Right lobe of liver (tissue), 6 donors: ENCODE results near the gene ALDOA. TPM values are rescaled to one million over a fixed set of nuclear protein-coding genes. Genes with fewer than 3 reads are reported as not detected.

ENCODE experiments used
- ATAC-seq, 4 donors: fragments of 200-7000 bp; cut with Tn5 transposase; one replicate each; pipeline ENCODE4 v1.9.1; 2020; ENCODE audit warnings: mild to moderate bottlenecking in 4 of 4, moderate library complexity in 4 of 4
- DNase-seq, 3 donors: peaks; one replicate each; pipeline ENCODE4 v3.0.0-alpha.2; 2020
- H3K27ac ChIP-seq, 3 donors: fragments of 200-600 bp; one replicate each; pipeline ENCODE4 v1.8.0; 2022
- H3K27me3 ChIP-seq, 2 donors: fragments of 200-600 bp; one replicate each; pipeline ENCODE4 v1.8.0; 2022
- H3K36me3 ChIP-seq, 4 donors: fragments of 200-600 bp; sonication (generic) in 1 of 4; one replicate each; pipeline versions ENCODE4 v1.5.1 to v1.8.0; 2017 to 2022; ENCODE audit warnings: control low read depth in 1 of 4
- H3K4me1 ChIP-seq, 4 donors: fragments of 200-600 bp; sonication (generic) in 1 of 4; one replicate each; pipeline versions ENCODE4 v1.5.1 to v1.8.0; 2017 to 2022; ENCODE audit warnings: control low read depth in 1 of 4
- H3K4me3 ChIP-seq, 3 donors: fragments of 200-600 bp; one replicate each; pipeline ENCODE4 v1.8.0; 2022
- H3K9me3 ChIP-seq, 4 donors: fragments of 200-600 bp; sonication (generic) in 1 of 4; one replicate each; pipeline versions ENCODE4 v1.5.1 to v1.8.0; 2017 to 2022; ENCODE audit warnings: control low read depth in 1 of 4
- POLR2A ChIP-seq: fragments of 450-650 bp; IDR thresholded peaks from one replicate; pipeline ENCODE4 v1.6.1; 2017; ENCODE audit warnings: antibody characterized with exemption, mild to moderate bottlenecking
- WGBS: methylation state at CpG from one replicate; pipeline ENCODE4 v1.1.6; 2018; ENCODE audit warnings: low coverage, low lambda C conversion rate; ENCODE audit not compliant: insufficient coverage; ENCODE audit errors: missing lambda C conversion rate; 5-methylcytosine and 5-hydroxymethylcytosine counted together
- intact Hi-C, 2 donors: fragments of 100-400 bp; cut with DNase I; formaldehyde crosslinking; loops; one replicate each; pipeline versions ENCODE4 v1.11.2 to v1.14.1; 2022
- total RNA-seq, 6 experiments: library from RNA; depleted of rRNA in 2 of 6; stranded (reverse); fragments of >200 nt in 2 of 6; fragmentation: NEBNext Ultra II Directional in 3 of 6; extraction: Animal tissue kit (Norgen Biotek cat#: 25700) in 3 of 6; gene quantifications; one replicate each; pipeline versions ENCODE4 v1.1.0 to v1.2.4, GENCODE V29; 2016 to 2023
- TF ChIP-seq, protein P1 (sequence below), 4 donors: fragments of 200-600 bp in 3 of 4; fragments of 450-650 bp in 1 of 4; IDR thresholded peaks; one replicate each; pipeline versions ENCODE4 v1.5.1 to v1.8.0; 2016 to 2022; ENCODE audit warnings: antibody characterized with exemption in 4 of 4, mild to moderate bottlenecking in 2 of 4
- donor health status: DM: no; HTN: yes; CAD: no.
- donor health status: DM: no; HTN: no; CAD: no.
- donor health status: DM: no; HTN: no; CAD: no.
- donor health status: DM: no; HTN: yes; CAD: no.
- donor health status: DM: no; HTN: yes; CAD: no.

The ALDOA gene
- total RNA-seq, 6 experiments from 2014 or later, result 113 to 580 (median 345) TPM

- Histone ChIP-seq H3K4me1 (peaks cover 0 to 26% (median 12%) of the 10 kb centered on the region in 4 donors), H3K4me3 (no peak overlapping the region), H3K27me3 (no peaks in the 10 kb centered on the region), H3K36me3 (peaks cover 0 to 52% (median 20%) of the 10 kb centered on the region in 4 donors), H3K9me3 (no peaks in the 10 kb centered on the region), H3K27ac (no peak overlapping the region)
- 88% methylated on average over 2 of the region's 7 CpGs for WGBS
- intact Hi-C loops, result no loop called here
- DNase-seq (no peak), ATAC-seq (no peak)
- no peak for TF ChIP-seq POLR2A
These were observed 13.9 kb downstream of the ALDOA start for GRCh38 chr16:30079480-30079879.

- H3K36me3 ChIP-seq, result peaks cover 0 to 65% (median 20%) of the 10 kb centered on the region in 4 donors
- 84% methylated on average over 14 of the region's 20 CpGs for WGBS
- DNase-seq, result no peak
- TF ChIP-seq, protein P1, sequence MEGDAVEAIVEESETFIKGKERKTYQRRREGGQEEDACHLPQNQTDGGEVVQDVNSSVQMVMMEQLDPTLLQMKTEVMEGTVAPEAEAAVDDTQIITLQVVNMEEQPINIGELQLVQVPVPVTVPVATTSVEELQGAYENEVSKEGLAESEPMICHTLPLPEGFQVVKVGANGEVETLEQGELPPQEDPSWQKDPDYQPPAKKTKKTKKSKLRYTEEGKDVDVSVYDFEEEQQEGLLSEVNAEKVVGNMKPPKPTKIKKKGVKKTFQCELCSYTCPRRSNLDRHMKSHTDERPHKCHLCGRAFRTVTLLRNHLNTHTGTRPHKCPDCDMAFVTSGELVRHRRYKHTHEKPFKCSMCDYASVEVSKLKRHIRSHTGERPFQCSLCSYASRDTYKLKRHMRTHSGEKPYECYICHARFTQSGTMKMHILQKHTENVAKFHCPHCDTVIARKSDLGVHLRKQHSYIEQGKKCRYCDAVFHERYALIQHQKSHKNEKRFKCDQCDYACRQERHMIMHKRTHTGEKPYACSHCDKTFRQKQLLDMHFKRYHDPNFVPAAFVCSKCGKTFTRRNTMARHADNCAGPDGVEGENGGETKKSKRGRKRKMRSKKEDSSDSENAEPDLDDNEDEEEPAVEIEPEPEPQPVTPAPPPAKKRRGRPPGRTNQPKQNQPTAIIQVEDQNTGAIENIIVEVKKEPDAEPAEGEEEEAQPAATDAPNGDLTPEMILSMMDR (IDR thresholded peaks at IDR 0.05), result no peak
- no peak for TF ChIP-seq POLR2A
- peaks cover 0 to 9% (median 3%) of the 10 kb centered on the region in 4 donors for H3K4me1 ChIP-seq
- intact Hi-C loops, result no loop called here
- H3K27me3 ChIP-seq, result no peaks in the 10 kb centered on the region
- H3K4me3 ChIP-seq, result no peak overlapping the region
- no peaks in the 10 kb centered on the region for H3K9me3 ChIP-seq
- no peak for ATAC-seq
- H3K27ac ChIP-seq, result no peak overlapping the region
These were observed 17.1 kb downstream of the ALDOA start for GRCh38 chr16:30082545-30083090.

- H3K27me3 ChIP-seq, result no peaks in the 10 kb centered on the region
- no peaks in the 10 kb centered on the region for H3K9me3 ChIP-seq
- intact Hi-C loops, result no loop called here
- no peak overlapping the region for H3K4me3 ChIP-seq
- peaks cover 0 to 65% (median 16%) of the 10 kb centered on the region in 4 donors for H3K36me3 ChIP-seq
- ATAC-seq (peak in 1 of 4 donors; percentile 9), DNase-seq (no peak)
- no peak overlapping the region for H3K27ac ChIP-seq
- 33% methylated on average over 1 of the region's 24 CpGs for WGBS
- peaks cover 0 to 8% (median 3%) of the 10 kb centered on the region in 4 donors for H3K4me1 ChIP-seq
- no peak for TF ChIP-seq POLR2A
- TF ChIP-seq, protein P1 (IDR thresholded peaks at IDR 0.05), result no peak
These were observed 17.9 kb downstream of the ALDOA start for GRCh38 chr16:30083216-30084055.

DNA sequence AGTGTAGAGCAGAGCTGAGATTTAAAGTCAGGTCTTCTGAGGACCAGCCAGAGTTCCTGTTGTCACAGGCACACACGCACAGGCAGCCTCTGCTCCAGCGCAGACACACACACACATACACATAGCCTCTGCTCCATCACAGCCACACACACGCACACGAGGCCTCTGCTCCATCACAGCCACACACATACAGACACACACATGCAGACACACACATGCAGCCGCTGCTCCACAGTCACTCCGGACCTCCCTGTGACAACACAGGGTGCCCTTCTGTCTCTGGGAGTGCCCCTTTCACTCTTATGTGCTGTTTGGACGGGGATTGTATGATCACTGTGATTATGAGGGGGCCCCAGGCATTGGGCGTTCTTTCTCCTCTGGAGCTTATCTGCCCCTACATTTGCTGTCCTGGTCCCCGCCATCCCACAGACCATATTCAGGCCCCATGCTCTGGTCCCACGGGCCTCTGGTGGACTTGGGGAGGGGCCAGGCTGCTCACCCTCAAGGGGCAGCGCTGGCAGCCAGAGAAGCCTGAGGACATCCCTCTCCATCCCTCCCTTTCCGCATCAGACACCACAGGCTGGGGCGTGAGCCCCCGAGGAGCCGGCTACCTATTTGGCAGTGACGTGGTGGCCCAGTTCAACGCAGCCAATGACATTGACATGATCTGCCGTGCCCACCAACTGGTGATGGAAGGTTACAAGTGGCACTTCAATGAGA lies 18.7 kb downstream of the ALDOA start:
- Histone ChIP-seq H3K36me3 (peaks cover 0 to 59% (median 12%) of the 10 kb centered on the region in 4 donors), H3K4me1 (peaks cover 0 to 8% (median 3%) of the 10 kb centered on the region in 4 donors), H3K9me3 (no peaks in the 10 kb centered on the region), H3K27me3 (no peaks in the 10 kb centered on the region), H3K4me3 (no peak overlapping the region), H3K27ac (no peak overlapping the region)
- 33% methylated on average over 3 of the region's 18 CpGs for WGBS
- ATAC-seq, result no peak
- intact Hi-C loops, result no loop called here
- no peak for DNase-seq
- TF ChIP-seq, protein P1 (IDR thresholded peaks at IDR 0.05), result no peak
- no peak for TF ChIP-seq POLR2A

DNA sequence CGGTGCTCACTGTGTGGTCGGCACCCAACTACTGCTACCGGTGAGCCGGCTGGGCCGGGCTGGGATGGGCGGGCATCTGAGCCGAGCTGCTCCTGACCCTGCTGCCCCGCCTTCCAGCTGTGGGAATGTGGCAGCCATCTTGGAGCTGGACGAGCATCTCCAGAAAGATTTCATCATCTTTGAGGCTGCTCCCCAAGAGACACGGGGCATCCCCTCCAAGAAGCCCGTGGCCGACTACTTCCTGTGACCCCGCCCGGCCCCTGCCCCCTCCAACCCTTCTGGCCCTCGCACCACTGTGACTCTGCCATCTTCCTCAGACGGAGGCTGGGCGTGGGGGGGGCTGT lies 19.2 kb downstream of the ALDOA start:
- no peak overlapping the region for H3K27ac ChIP-seq
- peaks cover 0 to 55% (median 10%) of the 10 kb centered on the region in 4 donors for H3K36me3 ChIP-seq
- H3K9me3 ChIP-seq, result no peaks in the 10 kb centered on the region
- TF ChIP-seq, protein P1 (IDR thresholded peaks at IDR 0.05), result no peak
- no peak for TF ChIP-seq POLR2A
- DNase-seq, result no peak
- peaks cover 0 to 8% (median 3%) of the 10 kb centered on the region in 4 donors for H3K4me1 ChIP-seq
- no peak overlapping the region for H3K4me3 ChIP-seq
- ATAC-seq, result no peak
- intact Hi-C loops, result no loop called here
- 34% methylated on average over 5 of the region's 17 CpGs for WGBS
- no peaks in the 10 kb centered on the region for H3K27me3 ChIP-seq
